Tibial artery (tissue), 4 donors: ENCODE results near the gene PCOLCE2.

Experiments
- DNase-seq, 2 donors: peaks; one replicate each; pipeline ENCODE4 v3.0.0-alpha.2; 2019
- H3K27ac ChIP-seq, 2 donors: fragments of 200-600 bp; sonication (generic) in 1 of 2; 1 replicate in 1 of 2; 2 replicates in 1 of 2; pipeline ENCODE4 v1.5.1; 2018 to 2019; ENCODE audit warnings: mild to moderate bottlenecking in 1 of 2
- H3K27me3 ChIP-seq, 2 donors: fragments of 200-600 bp; sonication (generic) in 1 of 2; one replicate each; pipeline versions ENCODE4 v1.5.1 to v1.6.0; 2016 to 2019
- H3K36me3 ChIP-seq, 3 donors: fragments of 200-600 bp; sonication (generic) in 2 of 3; one replicate each; pipeline ENCODE4 v1.5.1; 2016 to 2019; ENCODE audit warnings: mild to moderate bottlenecking in 2 of 3
- H3K4me1 ChIP-seq, 4 donors: fragments of 200-600 bp; sonication (generic) in 2 of 4; 1 replicate in 3 of 4; 2 replicates in 1 of 4; pipeline ENCODE4 v1.5.1; 2016 to 2019
- H3K4me3 ChIP-seq, 2 donors: fragments of 200-600 bp; sonication (generic) in 1 of 2; 1 replicate in 1 of 2; 2 replicates in 1 of 2; pipeline ENCODE4 v1.5.1; 2018 to 2019; ENCODE audit warnings: mild to moderate bottlenecking in 2 of 2
- H3K9me3 ChIP-seq, 3 donors: fragments of 200-600 bp; sonication (generic) in 1 of 3; one replicate each; pipeline ENCODE4 v1.5.1; 2016 to 2019
- CTCF ChIP-seq, 2 experiments: fragments of 200-600 bp in 1 of 2; fragments of 450-650 bp in 1 of 2; IDR thresholded peaks; one replicate each; pipeline ENCODE4 v1.5.1; 2017 to 2019; ENCODE audit warnings: antibody characterized with exemption in 2 of 2, mild to moderate bottlenecking in 1 of 2, moderate library complexity in 1 of 2
- intact Hi-C: fragments of 100-400 bp; cut with DNase I; formaldehyde crosslinking; loops from one replicate; pipeline ENCODE4 v1.15.0; 2023; ENCODE audit warnings: low total_unique reads

The PCOLCE2 gene

GRCh38 chr3:142910280-142910679, 21.4 kb upstream of the PCOLCE2 start:
- H3K9me3 ChIP-seq, result no peaks in the 10 kb centered on the region
- no peak for DNase-seq
- H3K27ac ChIP-seq, result no peak overlapping the region
- no peak overlapping the region for H3K4me3 ChIP-seq
- H3K4me1 ChIP-seq, result peaks cover 0 to 27% (median 0%) of the 10 kb centered on the region in 4 donors
- TF ChIP-seq CTCF (IDR thresholded peaks at IDR 0.05), result no peak
- no peaks in the 10 kb centered on the region for H3K36me3 ChIP-seq
- H3K27me3 ChIP-seq, result no peaks in the 10 kb centered on the region
- intact Hi-C loops, result no loop called here

- H3K4me1 ChIP-seq, result peaks cover 0 to 27% (median 0%) of the 10 kb centered on the region in 4 donors
- DNase-seq, result no peak
- H3K9me3 ChIP-seq, result no peaks in the 10 kb centered on the region
- H3K4me3 ChIP-seq, result no peak overlapping the region
- no peaks in the 10 kb centered on the region for H3K27me3 ChIP-seq
- TF ChIP-seq CTCF (IDR thresholded peaks at IDR 0.05), result no peak
- intact Hi-C loops, result no loop called here
- H3K36me3 ChIP-seq, result no peaks in the 10 kb centered on the region
- H3K27ac ChIP-seq, result no peak overlapping the region
These were observed 20.4 kb upstream of the PCOLCE2 start for GRCh38 chr3:142909282-142909681.

GRCh38 chr3:142907996-142908395, 19.1 kb upstream of the PCOLCE2 start:
- H3K27me3 ChIP-seq, result no peaks in the 10 kb centered on the region
- DNase-seq, result no peak
- H3K9me3 ChIP-seq, result no peaks in the 10 kb centered on the region
- H3K36me3 ChIP-seq, result no peaks in the 10 kb centered on the region
- no peak overlapping the region for H3K27ac ChIP-seq
- intact Hi-C loops, result no loop called here
- no peak overlapping the region for H3K4me3 ChIP-seq
- TF ChIP-seq CTCF (IDR thresholded peaks at IDR 0.05), result no peak
- H3K4me1 ChIP-seq, result peaks cover 0 to 18% (median 0%) of the 10 kb centered on the region in 4 donors

GRCh38 chr3:142904639-142905436, 16.0 kb upstream of the PCOLCE2 start:
- intact Hi-C loops, result no loop called here
- Histone ChIP-seq H3K4me1 (peaks cover 0 to 10% (median 0%) of the 10 kb centered on the region in 4 donors), H3K36me3 (no peaks in the 10 kb centered on the region), H3K27me3 (no peaks in the 10 kb centered on the region), H3K27ac (peak overlapping the region in 1 of 2 donors; percentile 33), H3K9me3 (no peaks in the 10 kb centered on the region), H3K4me3 (no peak overlapping the region)
- no peak for TF ChIP-seq CTCF (IDR thresholded peaks at IDR 0.05)
- peak in 1 of 2 donors; percentile 54 for DNase-seq

GRCh38 chr3:142902356-142902755, 13.5 kb upstream of the PCOLCE2 start:
- H3K4me3 ChIP-seq, result no peak overlapping the region
- peaks cover 0 to 17% (median 0%) of the 10 kb centered on the region in 4 donors for H3K4me1 ChIP-seq
- no peak for DNase-seq
- no peaks in the 10 kb centered on the region for H3K9me3 ChIP-seq
- intact Hi-C loops, result no loop called here
- H3K36me3 ChIP-seq, result no peaks in the 10 kb centered on the region
- TF ChIP-seq CTCF (IDR thresholded peaks at IDR 0.05), result no peak
- peak overlapping the region in 1 of 2 donors; percentile 6 for H3K27ac ChIP-seq
- H3K27me3 ChIP-seq, result no peaks in the 10 kb centered on the region
